Measurements from ENCODE around the gene GRK6. TPM values are rescaled to one million over a fixed set of nuclear protein-coding genes. Genes with fewer than 3 reads are reported as not detected.
A peak's percentile ranks its signal among the peaks of the same experiment; 100 is the strongest.
"Not testable (repeated sequence)": the region's sequence is repeated elsewhere in the genome, so short reads cannot be mapped to it uniquely, and the experiment has no call there.

The GRK6 gene
- total RNA-seq, 1 donor from 2014 or later = 27.8 TPM

DNA sequence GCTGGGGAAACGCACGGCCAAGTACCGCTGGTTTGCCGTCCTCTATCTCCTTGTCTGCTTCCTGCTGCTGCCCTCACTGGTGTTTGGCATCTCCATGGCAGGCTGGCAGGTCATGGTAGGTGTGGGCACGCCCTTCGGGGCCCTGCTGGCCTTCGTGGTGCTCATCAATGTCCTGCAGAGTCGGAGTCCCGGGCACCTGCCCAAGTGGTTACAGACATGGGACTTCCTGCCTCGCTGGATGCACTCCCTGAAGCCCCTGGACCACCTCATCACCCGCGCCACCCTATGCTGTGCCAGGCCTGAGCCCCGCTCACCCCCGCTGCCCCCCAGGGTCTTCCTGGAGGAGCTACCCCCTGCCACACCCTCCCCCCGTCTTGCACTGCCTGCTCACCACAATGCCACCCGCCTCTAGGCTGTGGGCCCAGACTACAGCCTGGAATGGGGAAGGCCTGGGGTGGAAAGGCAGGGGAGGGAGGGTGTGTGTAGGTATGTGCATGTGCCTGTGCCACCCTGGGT lies 28.5 kb upstream of the GRK6 start:
- DNase-seq (ENCODE audit: low read depth) = no peak

- no peak for DNase-seq (ENCODE audit: low read depth)
These were observed 26.2 kb upstream of the GRK6 start, which contains the start of gene PFN3 for GRCh38 chr5:177399997-177400868. PFN3 (minus strand) TSS chr5:177400661; CDS start chr5:177400576, 85 bp downstream.

DNA sequence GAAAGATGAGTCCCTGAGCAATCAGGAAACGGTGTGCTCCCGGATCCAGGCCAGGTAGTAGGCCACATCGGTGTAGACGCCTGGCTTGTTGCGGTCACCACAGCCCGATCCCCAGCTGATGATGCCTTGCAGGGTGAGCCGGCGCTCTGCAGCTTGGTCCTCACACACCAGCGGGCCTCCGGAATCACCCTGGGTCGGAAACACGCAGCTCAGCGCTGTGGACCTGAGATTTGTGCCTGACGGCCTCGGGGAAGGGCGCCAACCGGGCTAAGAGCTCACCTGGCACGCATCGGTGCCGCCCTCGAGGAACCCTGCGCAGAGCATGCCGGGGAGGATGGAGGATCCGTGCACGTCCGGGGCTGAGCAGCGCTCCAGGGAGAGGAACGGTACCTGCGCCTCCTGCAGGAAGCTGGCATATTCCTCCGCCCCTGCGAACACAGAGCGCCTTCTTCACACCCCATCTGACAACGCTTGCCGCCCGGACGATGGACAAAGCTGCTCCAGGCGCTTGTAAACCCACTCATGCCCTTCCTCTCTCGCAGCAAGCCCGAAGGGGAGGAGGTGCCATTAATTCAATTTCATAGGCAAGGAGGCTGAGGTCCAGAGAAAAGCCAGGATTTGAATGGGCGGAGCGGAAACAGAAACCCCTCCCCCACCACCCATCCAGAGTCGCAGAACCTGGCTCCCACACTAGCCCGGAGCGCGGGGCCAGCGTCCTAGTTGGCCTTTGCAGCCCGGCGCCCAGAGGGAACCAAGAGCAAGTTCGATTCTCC lies 24.0 kb upstream of the GRK6 start:
- peak; percentile 48 for DNase-seq (ENCODE audit: low read depth)

- DNase-seq (ENCODE audit: low read depth) = no peak
These were observed 23.2 kb upstream of the GRK6 start for GRCh38 chr5:177403102-177403791.

DNA sequence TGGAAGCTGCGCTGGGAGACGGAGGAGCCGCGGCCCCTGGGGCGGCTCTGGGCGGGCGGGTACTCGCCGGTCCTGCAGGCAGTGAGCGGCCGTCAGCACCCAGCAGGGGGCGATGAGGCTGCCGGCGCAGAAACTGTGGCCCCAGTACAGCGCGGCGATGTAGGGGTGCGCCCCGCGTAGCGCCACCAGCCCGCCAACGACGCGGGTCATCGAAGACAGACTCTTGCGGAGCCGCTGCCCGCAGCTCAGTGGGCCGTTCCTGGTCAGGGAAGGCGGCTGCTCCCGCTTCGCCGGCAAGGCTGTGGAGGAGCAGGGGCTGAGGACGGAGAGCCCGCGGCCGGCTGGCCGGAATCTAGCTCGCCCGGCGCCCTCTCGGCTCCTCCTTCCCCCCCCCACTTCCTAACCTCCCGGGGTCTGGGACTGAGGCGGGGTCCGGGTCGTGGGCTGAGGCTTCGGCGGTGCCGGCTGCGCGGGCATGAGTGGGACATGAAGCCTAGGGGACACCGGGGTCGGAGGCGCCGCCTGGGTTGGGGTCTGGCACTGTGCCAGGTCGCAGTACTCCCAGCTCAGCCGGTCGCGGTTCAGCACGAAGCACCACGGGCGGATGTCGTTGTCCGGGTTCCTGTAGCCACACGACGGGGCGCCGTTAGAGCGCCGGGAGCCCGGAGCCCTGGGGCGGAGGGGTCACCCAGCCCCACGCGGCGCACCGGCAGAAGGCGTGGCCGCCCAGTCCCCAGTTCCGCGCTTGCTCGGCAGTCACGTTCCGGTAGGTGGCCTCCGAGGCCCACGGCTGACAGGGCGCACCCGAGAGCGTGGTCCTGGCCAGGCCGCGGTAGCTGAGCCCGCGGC lies 22.5 kb upstream of the GRK6 start:
- DNase-seq (ENCODE audit: low read depth) = peak; percentile 82

DNA sequence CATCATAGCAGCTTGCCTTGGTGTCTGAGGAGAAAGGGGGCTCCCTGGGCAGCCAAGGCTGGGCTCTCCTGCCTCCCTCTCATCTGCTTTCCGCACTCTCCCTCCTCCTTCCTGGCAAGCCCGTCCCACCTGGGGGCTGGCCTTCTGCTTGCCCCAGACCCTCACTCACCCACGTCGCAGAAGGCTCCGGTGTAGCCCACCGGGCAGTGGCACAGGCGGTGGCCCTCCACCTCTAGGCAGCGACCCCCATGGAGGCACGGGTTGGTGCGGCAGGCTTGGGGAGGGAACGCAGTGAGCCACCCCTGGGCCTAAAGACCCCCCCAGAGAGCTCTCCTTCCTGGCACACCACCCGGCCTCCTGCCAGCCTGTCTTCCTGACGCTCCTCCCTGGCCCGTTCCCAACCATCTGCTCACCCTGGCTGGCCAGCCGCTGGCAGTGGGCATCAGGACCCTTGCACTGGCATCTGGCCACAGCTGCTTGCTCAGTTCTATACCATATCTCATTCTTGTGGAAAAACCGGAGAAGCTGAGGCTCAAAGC lies 21.8 kb upstream of the GRK6 start:
- DNase-seq (ENCODE audit: low read depth) = no peak

DNA sequence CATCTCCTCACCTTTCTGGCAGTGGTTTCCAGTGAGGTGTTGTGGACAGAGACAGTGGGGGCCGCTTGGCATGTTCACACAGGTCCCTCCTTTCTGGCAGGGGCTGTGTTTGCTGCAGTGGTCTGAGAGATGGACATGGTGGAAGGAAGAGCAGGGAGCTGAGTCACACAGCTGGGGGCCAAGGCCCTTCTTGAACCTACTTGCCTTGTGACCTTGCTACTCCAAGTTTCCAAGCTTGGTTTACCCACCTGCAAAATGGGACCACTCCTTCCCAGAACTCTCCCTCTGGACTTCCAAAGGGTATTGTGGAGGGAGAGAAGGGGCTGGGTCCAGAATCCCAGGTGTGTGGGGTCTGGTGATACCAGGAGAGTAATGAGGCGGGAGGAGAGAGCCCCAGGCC lies 21.2 kb upstream of the GRK6 start:
- no peak for DNase-seq (ENCODE audit: low read depth)

- no peak for DNase-seq (ENCODE audit: low read depth)
These were observed 20.7 kb upstream of the GRK6 start for GRCh38 chr5:177405805-177406204.

- DNase-seq (ENCODE audit: low read depth) = no peak
These were observed 17.3 kb upstream of the GRK6 start, which contains the start of gene F12 for GRCh38 chr5:177409043-177409801. F12 (minus strand) TSS chr5:177409564; CDS start chr5:177409527, 37 bp downstream.

DNA sequence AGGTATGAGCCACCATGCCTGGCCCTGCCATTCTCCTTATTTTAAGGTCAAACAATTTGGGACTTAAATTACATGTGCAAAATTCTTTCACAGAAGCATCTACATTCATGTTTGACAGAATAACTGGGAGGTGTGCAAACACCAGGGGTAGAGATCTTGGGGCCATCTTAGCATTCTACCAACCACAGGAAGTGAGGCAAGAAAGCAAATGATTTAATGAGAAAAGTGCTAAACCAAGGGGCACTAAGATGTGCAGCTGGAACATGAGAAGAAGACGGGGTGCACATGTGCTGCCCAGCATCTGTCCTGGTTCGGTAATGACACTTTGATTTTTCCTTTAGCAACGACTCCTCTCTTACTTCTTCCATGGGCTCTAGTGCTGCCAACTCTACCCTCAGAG lies 15.9 kb upstream of the GRK6 start:
- no peak for DNase-seq (ENCODE audit: low read depth)

- no peak for DNase-seq (ENCODE audit: low read depth)
These were observed 13.8 kb upstream of the GRK6 start for GRCh38 chr5:177412603-177413233.

DNA sequence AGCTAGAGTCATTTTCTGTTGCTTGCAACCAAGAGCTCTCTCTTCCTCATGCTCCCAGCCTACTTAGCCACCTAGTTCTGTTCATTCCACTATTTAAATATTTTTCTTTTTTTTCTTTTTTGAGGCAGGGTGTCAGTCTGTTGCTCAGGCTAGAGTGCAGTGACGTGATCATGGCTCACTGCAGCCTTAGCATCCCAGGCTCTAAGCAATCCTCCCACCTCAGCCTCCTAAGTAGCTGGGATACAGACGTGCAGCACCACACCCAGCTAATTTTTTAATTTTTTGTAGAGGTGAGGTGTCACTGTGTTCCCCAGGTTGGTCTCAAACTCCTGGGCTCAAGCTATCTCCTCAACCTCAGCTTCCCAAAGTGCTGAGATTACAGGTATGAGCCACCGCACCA lies 12.0 kb upstream of the GRK6 start:
- DNase-seq (ENCODE audit: low read depth) = no peak

GRCh38 chr5:177417081-177417480 lies 9.4 kb upstream of the GRK6 start:
- not testable (repeated sequence) for DNase-seq (ENCODE audit: low read depth)

- DNase-seq (ENCODE audit: low read depth) = peak; percentile 41
These were observed 7.4 kb upstream of the GRK6 start for GRCh38 chr5:177419046-177419445.

DNA sequence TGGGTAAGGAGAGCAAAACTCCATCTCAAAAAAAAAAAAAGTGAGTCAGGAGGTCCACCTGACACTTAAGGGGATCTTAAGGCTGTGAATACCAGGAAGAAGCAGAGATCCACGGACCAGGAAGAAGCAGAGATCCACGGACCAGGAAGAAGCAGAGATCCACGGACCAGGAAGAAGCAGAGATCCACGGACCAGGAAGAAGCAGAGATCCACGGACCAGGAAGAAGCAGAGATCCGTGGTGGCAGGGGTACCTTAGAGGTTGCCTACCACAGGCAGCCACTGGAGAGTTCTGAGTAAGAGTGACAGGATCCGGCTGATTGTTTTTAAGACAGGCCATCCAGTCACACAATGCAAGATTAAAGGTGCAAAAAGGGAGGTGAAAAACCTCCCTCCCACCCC lies 6.0 kb upstream of the GRK6 start:
- DNase-seq (ENCODE audit: low read depth) = not testable (repeated sequence)

DNA sequence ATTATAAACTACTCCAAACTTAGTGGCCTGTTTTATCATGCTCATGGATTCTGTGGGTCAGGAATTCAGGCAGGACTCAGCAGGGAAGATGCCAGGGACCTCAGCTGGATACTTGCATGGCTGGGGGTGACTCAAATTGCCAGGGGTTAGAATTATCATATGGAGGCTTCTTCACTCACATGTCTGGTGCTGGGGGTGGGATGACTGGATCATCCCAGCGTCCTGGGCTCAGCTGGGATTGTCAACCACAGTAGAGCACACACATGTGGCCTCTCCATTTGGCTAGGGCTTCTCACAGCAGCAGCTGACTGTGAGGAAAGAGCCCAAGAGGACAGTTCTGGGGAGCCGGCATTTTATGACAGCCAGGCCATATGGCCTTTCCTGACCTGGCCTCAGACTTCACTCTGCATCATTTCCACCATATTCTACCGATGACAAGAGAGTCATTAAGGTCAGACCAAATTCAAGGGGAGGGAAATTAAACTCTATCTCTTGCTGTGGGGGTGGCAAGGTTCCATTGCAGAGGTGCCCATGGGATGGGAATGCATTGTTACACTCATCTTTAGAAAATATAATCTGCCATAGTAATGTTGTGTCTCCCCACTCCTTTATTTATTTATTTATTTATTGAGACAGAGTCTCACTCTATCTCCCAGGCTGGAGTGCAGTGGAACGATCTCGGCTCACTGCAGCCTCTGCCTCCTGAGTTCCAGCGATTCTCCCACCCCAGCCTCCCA lies 5.2 kb upstream of the GRK6 start:
- DNase-seq (ENCODE audit: low read depth) = peak; percentile 83

DNA sequence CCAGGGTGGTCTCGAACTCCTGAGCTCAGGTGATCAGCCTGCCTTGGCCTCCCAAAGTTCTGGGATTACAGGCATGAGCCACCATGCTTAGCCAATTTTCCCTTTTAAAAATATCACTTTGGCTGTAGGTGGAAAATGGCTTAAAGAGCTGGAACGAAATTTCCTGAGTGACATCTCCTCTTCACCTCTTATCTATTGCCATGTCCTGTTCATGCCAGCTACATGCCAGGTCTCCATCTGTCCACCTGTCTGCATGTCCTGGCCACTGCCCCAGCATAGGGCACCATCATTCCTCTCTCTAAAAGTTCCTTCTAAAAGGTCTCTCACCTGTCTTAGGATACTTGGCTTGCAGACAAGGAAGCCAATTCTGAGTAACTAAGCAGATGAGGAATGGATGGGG lies 2.8 kb upstream of the GRK6 start:
- DNase-seq (ENCODE audit: low read depth) = no peak

GRCh38 chr5:177425196-177425800 lies 1.2 kb upstream of the GRK6 start:
- DNase-seq (ENCODE audit: low read depth) = no peak

All from myocyte (in vitro differentiated cells).